ENCODE data around the gene FRMD6.

Gene FRMD6

GRCh38 chr14:51651388-51652167 is at the start of gene FRMD6:
Gene FRMD6, plus strand, starts transcription at chr14:51651910. Its CDS starts 37,927 bp downstream, at chr14:51689837.
- peak; percentile 76 to 96 (median 80) for DNase-seq

GRCh38 chr14:51602310-51602709 is 49.4 kb upstream of the FRMD6 start:
- DNase-seq: no peak

- DNase-seq: no peak
These were observed 48.2 kb upstream of the FRMD6 start for GRCh38 chr14:51603495-51603894.

GRCh38 chr14:51604073-51604472 is 47.6 kb upstream of the FRMD6 start:
- no peak for DNase-seq

GRCh38 chr14:51605575-51605974 is 46.1 kb upstream of the FRMD6 start:
- no peak for DNase-seq

- DNase-seq: no peak
These were observed 44.0 kb upstream of the FRMD6 start for GRCh38 chr14:51607711-51608110.

- DNase-seq: no peak
These were observed 42.3 kb upstream of the FRMD6 start for GRCh38 chr14:51609251-51609954.

GRCh38 chr14:51609955-51610283 is 41.8 kb upstream of the FRMD6 start:
- DNase-seq: no peak

- no peak for DNase-seq
These were observed 40.9 kb upstream of the FRMD6 start for GRCh38 chr14:51610771-51611170.

- no peak for DNase-seq
These were observed 39.3 kb upstream of the FRMD6 start for GRCh38 chr14:51612449-51612848.

- DNase-seq: no peak
These were observed 38.3 kb upstream of the FRMD6 start for GRCh38 chr14:51613416-51613815.

GRCh38 chr14:51614707-51615106 is 37.0 kb upstream of the FRMD6 start:
- no peak for DNase-seq

- no peak for DNase-seq
These were observed 35.5 kb upstream of the FRMD6 start for GRCh38 chr14:51616256-51616655.

GRCh38 chr14:51616724-51617409 is 34.8 kb upstream of the FRMD6 start:
- no peak for DNase-seq

GRCh38 chr14:51619561-51619960 is 32.1 kb upstream of the FRMD6 start:
- no peak for DNase-seq

GRCh38 chr14:51620056-51620455 is 31.7 kb upstream of the FRMD6 start:
- DNase-seq: no peak

GRCh38 chr14:51621654-51622053 is 30.1 kb upstream of the FRMD6 start:
- DNase-seq: no peak

- DNase-seq: no peak
These were observed 29.3 kb upstream of the FRMD6 start for GRCh38 chr14:51622376-51622775.

GRCh38 chr14:51624955-51625569 is 26.6 kb upstream of the FRMD6 start:
- no peak for DNase-seq

GRCh38 chr14:51626185-51626584 is 25.5 kb upstream of the FRMD6 start:
- DNase-seq: no peak

GRCh38 chr14:51626788-51627187 is 24.9 kb upstream of the FRMD6 start:
- no peak for DNase-seq

GRCh38 chr14:51627313-51627712 is 24.4 kb upstream of the FRMD6 start:
- DNase-seq: no peak

- no peak for DNase-seq
These were observed 23.5 kb upstream of the FRMD6 start for GRCh38 chr14:51628238-51628637.

GRCh38 chr14:51630987-51631386 is 20.7 kb upstream of the FRMD6 start:
- DNase-seq: no peak

Measured in stimulated activated naive CD4-positive, alpha-beta T cell (primary cell).